ENCODE data around the gene AP5B1.

AP5B1 gene

DNA sequence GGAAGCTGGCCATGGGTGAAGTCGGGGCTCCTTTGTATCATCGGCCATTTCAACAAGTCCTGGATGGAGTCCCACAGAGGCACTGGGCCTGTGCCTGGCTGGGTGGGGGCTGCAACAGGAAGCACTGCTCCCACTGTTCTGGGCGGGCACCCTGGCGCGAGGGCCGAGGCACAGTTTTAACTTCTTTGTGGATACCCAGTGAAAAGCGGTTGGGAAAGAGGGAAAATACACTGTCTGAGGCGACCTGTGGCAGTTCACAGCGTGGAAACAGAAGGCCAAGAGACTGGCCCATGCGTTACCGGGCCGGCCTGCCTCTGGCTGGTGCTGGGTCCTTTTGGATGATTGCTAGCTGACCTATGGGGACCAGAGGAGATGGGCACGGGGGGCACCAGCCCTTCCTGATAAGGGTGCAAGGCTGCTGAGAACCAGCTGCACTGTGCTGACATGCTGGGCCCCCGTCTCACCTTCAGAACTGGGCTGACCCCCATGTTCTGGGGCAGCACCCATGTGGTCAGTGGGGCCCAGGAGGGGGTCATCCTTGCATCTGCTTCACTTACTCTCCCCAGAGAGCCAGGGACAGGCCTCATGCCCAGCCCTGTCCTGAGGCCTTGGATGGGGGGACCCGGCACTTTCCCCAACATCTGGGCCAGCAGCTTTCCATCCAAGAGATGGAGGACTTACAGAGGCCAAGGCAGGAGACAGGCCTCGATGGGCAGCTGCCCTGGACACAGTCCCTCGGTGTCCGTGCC lies 10.3 kb upstream of the AP5B1 start:
- peak; percentile 11 for ATAC-seq
- no peak for DNase-seq
- Mint-ChIP-seq H3K4me3 (peak overlapping the region in 1 of 2 donors; percentile 70), H3K9me3 (no peaks in the 10 kb centered on the region), H3K27me3 (peaks cover 55% of the 10 kb centered on the region), H3K4me1 (peaks cover 56% of the 10 kb centered on the region), H3K27ac (peak overlapping the region in 1 of 2 donors; percentile 88)

DNA sequence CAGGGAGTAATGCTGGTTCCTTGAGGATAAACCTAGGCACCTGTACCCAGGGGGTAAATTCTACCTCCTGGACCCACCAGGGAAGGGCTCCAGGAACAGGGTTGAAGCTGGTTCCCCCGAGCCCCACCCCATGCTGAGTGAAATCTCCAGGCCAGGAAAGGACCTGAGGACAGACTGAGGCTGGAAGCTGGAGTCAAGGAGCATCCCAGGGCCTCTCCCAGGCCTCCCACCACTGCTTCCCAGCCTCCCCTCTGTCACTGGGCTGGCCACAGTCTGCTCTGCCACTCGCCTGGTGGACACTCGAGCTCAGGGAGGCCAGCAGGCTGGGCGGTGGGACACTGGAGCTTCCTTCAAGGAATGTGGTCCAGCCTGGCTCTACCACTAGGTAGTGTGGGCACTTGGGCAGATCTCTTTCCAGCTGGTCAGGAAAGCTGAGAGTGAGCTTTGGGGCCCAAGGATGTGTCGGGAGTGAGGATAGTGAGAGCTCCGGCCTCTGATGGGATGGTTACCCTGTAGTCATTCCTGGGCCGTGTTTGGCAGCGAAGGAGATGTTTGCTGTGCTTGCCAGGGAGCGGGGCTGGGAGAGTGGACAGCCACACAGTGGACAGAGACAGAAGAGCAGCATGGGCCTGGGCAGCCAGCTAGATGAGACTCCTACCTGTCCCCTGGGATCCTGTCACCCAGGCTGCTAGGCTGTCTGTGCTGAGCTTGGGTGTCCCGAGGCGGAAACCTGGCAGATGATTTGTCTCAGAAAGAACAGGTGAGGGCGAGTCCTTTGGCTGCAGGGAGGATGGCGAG lies 9.5 kb upstream of the AP5B1 start:
- no peaks in the 10 kb centered on the region for H3K9me3 Mint-ChIP-seq
- H3K27ac Mint-ChIP-seq = no peak overlapping the region
- ATAC-seq (no peak), DNase-seq (no peak)
- peaks cover 59% of the 10 kb centered on the region for H3K27me3 Mint-ChIP-seq
- peaks cover 56% of the 10 kb centered on the region for H3K4me1 Mint-ChIP-seq
- peak overlapping the region in 1 of 2 donors; percentile 27 for H3K4me3 Mint-ChIP-seq

DNA sequence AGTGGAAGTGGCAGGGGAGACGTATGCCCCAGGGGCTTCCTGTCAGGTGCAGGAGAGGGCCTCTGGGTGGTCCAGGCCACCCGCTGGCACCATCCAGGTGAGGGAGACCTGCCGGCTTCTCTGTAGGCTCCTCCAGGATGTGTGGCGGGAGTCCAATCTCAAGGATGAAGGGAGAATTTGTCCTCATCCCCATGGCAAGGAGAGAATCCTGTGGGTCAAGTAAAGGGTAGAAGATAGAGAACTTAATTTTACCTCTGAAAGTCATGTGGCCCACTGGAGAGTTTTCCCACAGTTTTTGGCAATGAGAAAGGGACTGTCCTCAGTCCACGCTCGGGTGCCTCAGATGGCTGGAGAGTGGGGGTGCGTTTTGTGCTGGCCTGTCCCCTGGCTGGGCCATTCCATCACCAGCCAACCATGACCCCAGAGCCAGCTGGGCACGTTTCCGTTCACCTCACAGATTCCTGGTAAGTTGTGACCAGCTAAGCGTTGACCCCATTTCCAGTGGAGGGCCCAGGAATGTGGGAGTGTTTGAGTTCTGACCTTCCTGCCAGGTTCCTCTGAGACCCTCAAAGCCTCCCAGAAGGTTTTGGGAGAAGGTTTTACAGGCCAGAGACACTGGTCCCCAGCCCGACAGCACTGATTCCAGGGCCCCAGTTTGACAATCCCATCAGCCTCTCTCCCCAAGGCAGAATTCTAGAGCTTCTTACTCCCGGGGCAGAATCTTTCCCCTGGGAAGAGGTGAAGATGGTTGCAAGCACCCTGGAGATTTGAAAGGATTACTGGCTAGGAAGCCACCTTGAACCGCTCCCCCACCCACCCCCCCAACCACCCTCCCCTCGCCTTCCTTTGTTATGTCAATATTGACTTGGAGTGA lies 8.7 kb upstream of the AP5B1 start:
- Mint-ChIP-seq H3K4me1 (peaks cover 62% of the 10 kb centered on the region), H3K4me3 (no peak overlapping the region), H3K27ac (no peak overlapping the region), H3K9me3 (no peaks in the 10 kb centered on the region), H3K27me3 (peaks cover 67% of the 10 kb centered on the region)
- no peak for ATAC-seq
- no peak for DNase-seq

DNA sequence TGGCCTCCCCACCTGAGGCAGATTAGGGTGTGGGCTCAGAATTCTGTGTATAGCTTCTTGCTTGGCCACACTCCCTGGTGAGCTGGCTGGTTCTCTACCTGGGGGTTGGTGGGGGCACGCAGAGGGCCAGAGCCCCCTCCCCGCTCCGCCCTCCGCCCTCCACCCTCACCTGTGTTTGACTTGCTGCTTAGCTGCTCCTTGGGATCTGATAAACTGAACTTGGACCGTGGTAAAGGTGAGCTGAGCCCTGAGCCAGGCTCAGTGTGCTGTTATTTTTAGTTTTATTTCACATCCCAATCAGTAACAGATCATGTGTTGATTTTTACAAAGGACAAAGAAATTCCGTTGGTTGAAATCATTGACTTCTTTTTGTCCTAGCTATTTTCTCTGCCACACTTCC lies 8.0 kb upstream of the AP5B1 start:
- DNase-seq (no peak), ATAC-seq (no peak)
- peaks cover 64% of the 10 kb centered on the region for H3K4me1 Mint-ChIP-seq
- H3K27me3 Mint-ChIP-seq = peaks cover 74% of the 10 kb centered on the region
- peak overlapping the region in 1 of 2 donors; percentile 90 for H3K4me3 Mint-ChIP-seq
- no peaks in the 10 kb centered on the region for H3K9me3 Mint-ChIP-seq
- H3K27ac Mint-ChIP-seq = no peak overlapping the region

DNA sequence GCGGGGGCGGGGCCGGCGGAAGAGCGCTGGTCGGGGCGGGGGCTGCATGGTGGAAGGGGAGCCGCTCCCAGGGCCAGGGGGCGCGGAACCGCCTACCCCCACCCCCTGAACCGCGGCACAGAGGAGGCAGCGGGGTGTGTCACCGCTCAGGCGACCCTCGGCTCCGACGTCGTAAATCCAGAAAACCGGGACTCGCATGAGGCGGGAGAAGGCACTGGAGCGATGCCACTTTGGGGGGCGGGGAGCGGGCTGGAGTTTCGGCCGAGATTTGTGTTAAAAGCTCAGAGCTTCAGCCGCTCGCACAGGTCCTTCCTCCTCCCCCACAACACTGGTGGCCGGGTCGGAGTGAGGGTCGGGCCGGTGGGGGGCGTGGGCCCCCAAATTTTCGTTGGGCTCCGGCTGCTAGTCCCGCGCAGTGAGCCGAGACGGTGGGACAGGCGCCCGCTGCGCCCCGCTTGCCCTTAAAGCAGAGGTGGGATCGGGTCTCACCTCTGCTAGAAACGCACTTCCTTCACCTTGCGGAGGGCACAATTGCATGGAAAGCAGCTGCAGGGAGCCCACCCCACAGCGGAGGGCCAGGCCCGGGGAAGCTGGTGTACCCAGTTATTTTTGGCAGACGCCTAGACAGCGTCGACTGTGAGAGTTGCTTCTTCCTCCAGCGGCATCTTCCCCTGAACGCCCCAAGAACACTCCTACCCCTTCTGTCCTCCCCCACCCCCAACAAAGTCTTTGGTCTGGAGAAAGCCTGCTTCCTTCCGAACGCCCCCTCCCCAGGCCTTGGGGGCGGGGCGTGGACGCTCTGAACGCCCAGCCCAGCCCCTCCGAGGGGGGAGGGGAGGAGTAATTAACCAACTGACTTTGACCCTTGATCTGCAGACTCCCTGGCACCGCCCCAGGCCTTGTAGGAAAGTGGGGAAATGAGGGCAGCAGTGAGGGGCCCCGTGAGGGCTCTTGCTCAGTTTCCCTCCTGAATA lies 7.2 kb upstream of the AP5B1 start:
- no peaks in the 10 kb centered on the region for H3K9me3 Mint-ChIP-seq

DNA sequence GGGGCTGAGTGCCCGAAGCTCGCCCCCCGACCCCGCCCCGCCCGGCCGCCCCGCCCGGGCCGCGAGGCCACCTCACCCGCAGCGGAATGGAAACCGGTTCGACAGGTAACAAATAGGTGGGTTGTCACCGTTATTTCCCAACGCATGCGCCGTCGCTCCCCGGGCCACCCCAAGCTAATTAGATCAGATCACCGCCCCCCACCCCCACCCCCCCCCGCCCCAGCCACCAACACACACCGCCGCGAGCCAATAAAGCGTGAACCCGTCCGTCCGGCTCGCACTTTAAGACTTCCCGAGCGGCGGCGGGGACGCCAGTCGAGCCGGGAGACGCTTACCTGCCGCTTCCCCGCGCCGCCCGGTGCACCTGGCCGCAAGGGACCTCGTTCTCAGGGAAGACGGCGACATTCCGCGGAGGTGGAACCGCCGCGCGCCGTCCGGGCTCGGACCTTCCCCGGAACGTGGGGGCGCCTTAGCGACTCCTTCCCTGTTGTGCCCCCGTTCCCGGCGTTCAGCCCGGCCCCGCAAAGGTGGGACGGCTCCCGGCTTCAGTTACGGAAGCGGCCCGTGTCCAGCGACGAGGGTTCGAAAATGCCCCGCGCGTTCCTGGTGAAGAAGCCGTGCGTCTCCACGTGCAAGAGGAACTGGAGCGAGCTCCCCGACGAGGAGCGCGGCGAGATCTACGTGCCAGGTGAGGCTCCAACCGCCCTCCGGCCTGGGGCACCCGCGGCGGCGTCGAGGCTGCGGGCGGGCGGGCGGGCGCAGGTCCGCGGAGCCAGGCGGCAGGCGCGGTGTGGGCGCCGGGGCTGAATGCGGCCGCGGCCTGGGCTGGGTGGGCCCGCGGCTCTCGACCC lies 6.2 kb upstream of the AP5B1 start, which contains the start of gene OVOL1:
TSS of gene OVOL1 (plus strand) at position 278 of the 851 bp plus-strand sequence. CDS start at position 589, 311 bp downstream.
- peak in 1 of 2 donors; percentile 9 for DNase-seq
- no peak for ATAC-seq
- Mint-ChIP-seq H3K9me3 (no peaks in the 10 kb centered on the region), H3K27ac (peak within 1 kb of the TSS in 1 of 2 donors; percentile 86), H3K4me1 (peaks cover 67% of the 10 kb centered on the region), H3K4me3 (peak within 1 kb of the TSS; percentile 75 to 90), H3K27me3 (peaks cover 89% of the 10 kb centered on the region)

More for the DNA sequence above, 7.2 kb upstream of the AP5B1 start:
- no peak overlapping the region for H3K27ac Mint-ChIP-seq
- peaks cover 83% of the 10 kb centered on the region for H3K27me3 Mint-ChIP-seq
- H3K4me1 Mint-ChIP-seq = peaks cover 67% of the 10 kb centered on the region
- ATAC-seq (no peak), DNase-seq (peak in 1 of 2 donors; percentile 12)
- H3K4me3 Mint-ChIP-seq = peak overlapping the region; percentile 73 to 90

DNA sequence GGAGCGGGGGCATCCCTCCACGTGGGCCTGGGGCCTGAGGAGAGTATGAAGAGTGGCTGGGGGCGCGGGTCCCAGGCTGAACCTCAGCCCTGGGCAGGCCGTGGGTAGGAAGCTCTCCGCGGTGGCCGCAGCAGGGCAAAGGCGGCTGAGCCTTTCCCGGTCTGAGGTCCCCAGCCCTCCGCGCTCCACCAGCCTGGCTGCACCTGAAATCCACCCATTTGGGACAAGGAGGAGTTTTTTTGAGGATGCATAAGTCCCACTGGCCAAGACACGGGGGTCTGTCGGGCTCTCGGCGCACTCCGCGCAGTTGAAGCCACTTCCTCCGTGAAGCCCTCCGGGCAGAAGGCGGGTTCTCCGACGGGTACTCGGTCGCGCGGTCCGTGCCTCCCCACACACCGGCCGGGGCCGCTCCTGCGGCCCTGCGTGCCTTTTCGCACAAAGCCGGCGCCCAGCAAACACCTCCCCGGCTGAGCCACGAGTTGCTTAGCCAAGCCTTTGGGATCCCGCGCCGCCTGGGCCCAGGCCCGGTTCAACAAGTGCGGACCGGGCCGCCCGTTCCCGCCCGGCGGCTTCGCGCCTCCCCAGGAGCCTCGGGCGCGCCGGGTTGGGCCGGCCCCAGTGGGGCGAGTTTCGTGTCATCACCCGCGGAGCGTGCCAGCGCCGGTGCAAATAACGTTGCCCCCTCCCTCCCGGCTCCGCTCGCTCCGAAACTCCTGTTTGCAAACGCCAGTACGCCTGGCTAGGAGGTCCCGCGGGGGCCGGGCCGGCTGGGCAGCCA lies 5.4 kb upstream of the AP5B1 start:
- DNase-seq = peak in 1 of 2 donors; percentile 18
- no peaks in the 10 kb centered on the region for H3K9me3 Mint-ChIP-seq
- H3K27ac Mint-ChIP-seq = no peak overlapping the region
- ATAC-seq = no peak
- H3K27me3 Mint-ChIP-seq = peaks cover 89% of the 10 kb centered on the region
- peaks cover 61% of the 10 kb centered on the region for H3K4me1 Mint-ChIP-seq
- H3K4me3 Mint-ChIP-seq = peak overlapping the region; percentile 75 to 84

DNA sequence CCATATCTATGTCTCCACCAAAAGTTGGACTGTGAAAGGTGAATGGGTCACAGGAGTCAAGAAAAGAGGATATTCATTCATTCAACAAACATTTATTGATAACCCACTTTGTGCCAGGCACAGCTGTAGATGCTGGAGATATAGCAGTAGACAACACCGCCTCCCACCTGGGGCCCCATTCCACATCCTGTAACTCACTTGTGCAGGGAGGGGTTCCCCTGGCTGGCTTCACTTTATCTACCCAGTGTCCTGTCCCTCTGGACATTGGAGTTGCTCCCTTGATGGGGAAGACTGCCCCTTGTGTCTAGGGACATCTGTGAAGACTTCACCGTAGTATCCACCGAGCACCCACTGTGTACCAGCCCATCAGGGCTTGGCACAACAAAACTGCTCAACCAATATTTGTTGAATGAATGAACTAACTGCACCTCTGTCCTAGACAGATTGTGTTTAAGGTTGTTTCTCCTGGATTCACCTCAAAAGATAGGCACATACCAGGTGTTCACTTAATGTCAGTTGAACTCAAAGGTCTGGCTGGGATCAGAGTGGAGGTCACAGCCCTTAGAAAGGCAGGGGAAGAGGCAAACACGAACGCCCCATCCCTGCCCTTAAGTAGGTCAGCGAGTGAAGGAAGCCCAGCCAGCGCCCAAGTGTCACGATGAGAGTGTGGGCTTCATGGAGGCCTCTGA lies 4.7 kb upstream of the AP5B1 start:
- Mint-ChIP-seq H3K27ac (peak overlapping the region in 1 of 2 donors; percentile 58), H3K9me3 (no peaks in the 10 kb centered on the region), H3K4me3 (peak overlapping the region; percentile 46 to 76), H3K4me1 (peaks cover 54% of the 10 kb centered on the region), H3K27me3 (peaks cover 81% of the 10 kb centered on the region)
- ATAC-seq (no peak), DNase-seq (peak in 1 of 2 donors; percentile 18)

DNA sequence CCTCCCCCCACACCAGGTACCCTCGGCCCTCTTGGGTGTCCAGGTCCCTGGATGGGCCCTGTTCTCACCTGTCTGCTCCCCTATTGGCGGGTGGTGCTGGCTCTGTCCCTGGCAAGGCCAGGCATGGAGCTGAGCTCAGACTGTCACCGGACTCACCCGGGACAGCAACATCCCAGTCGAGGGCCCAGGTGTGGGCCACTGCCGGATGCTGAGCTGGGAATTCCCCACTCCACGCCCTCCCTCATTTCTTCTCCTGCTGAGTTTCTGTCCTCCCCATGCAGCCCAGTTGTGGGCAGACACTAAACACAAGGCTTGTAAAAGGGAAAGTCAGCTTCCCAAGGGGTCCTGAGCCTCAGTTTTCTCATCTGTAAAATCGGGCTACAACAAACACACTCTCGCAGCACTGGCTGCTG lies 2.0 kb upstream of the AP5B1 start:
- H3K4me3 Mint-ChIP-seq = peak overlapping the region in 1 of 2 donors; percentile 23
- H3K9me3 Mint-ChIP-seq = no peaks in the 10 kb centered on the region
- ATAC-seq (no peak), DNase-seq (no peak)
- H3K27me3 Mint-ChIP-seq = peaks cover 55% of the 10 kb centered on the region
- H3K4me1 Mint-ChIP-seq = peaks cover 57% of the 10 kb centered on the region
- H3K27ac Mint-ChIP-seq = peak overlapping the region in 1 of 2 donors; percentile 51

DNA sequence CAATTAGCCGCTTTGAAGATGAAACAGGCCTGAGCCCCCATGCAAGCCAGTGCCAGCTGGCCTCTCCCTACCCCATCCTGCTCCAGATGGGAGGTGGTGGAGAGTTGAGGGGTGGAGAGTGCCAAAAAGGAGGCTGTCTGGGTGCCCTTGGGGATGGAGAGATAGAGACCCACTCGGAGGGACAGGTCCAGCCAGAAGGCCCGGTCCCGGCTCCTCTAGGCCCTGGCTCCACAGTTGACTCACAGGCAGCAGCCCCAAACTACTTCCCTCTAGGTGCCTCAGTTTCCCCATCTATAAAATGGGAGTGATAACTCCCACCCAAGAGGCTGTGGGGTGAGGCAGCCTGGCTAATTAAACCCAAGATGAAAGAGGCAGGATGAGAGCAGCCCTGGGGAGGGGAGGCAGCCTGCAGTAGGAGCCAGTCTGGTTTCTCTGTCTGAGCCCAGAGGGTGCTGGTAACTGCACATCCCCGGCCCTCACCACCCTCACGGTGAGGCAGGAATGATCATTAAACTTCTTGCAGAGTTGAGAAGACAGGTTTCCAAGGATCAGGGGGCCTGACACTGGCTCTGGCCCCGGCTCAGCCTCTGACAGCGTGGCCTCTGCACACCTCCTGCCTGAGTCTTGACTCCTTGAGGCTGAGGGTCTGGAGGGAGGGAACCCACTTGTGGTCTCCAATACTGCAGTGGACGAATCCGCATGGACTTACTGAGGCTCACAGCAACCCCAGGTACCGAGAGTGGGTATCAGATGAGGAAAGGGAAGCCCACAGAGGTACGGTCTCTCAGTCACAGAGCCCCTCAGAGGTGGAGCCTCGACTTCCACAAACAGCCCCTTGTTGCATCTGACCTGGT lies 1.4 kb upstream of the AP5B1 start:
- peak overlapping the region in 1 of 2 donors; percentile 31 for H3K4me3 Mint-ChIP-seq
- no peaks in the 10 kb centered on the region for H3K9me3 Mint-ChIP-seq
- H3K27ac Mint-ChIP-seq = peak overlapping the region in 1 of 2 donors; percentile 51
- no peak for DNase-seq
- no peak for ATAC-seq
- H3K27me3 Mint-ChIP-seq = peaks cover 49% of the 10 kb centered on the region
- peaks cover 60% of the 10 kb centered on the region for H3K4me1 Mint-ChIP-seq

DNA sequence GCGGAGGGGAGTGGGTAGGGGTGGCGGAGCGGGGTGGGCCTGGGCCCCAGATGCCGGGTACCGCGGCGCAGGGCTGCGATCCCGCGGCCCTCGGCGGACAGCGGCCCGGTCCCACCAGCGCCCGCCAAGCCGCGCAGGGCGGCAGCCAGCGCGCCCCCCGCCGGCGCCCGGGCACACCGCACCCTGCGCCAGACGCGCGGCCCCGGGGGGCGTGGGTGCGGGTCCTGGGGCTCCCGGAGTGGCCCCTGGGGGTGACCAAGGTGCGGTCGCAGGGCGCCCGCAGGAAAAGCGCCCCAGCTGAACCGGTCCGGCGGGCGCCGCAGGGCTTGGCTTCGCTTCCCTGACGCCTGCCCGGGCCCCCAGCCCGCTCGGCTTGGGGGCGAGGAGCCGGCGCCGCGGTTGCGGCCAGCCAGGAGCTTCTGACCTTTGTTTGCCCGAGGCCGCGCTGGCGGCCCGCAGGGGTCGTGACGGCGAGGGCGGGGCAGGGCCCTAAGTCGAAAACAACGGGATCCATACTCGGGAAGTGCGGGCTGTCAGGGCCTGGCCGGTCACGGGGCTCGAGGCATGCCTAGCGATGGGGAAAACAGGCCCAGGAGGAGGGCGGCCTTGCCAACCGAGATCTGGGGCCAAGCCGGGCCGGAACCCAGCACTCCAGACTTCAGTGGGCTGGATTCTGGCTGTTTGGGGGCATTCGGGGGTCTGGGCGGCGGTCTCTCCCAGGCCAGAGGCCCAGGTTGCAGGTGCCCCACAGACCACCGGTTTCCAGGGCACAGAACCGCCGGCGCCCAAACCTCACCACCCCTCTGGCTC lies 581 bp upstream of the AP5B1 start:
- peak; percentile 54 for ATAC-seq
- Mint-ChIP-seq H3K4me1 (peaks cover 65% of the 10 kb centered on the region), H3K9me3 (no peaks in the 10 kb centered on the region), H3K4me3 (peak overlapping the region; percentile 59 to 65), H3K27me3 (peaks cover 40% of the 10 kb centered on the region), H3K27ac (no peak overlapping the region)
- DNase-seq = no peak
